Colonic mucosa (tissue), 4 donors: Measurements from ENCODE around the gene THSD7A. TPM values are rescaled to one million over a fixed set of nuclear protein-coding genes. Genes with fewer than 3 reads are reported as not detected.

Experiments
- DNase-seq: peaks from one replicate; pipeline ENCODE4 v3.0.0-alpha.2; 2020
- H3K27ac ChIP-seq: fragments of 200-600 bp; one replicate; pipeline ENCODE4 v1.8.0; 2021
- H3K27me3 ChIP-seq: fragments of 200-600 bp; one replicate; pipeline ENCODE4 v1.8.0; 2021
- H3K36me3 ChIP-seq: fragments of 200-600 bp; one replicate; pipeline ENCODE4 v1.8.0; 2021
- H3K4me1 ChIP-seq: fragments of 200-600 bp; one replicate; pipeline ENCODE4 v1.8.0; 2021; ENCODE audit warnings: mild to moderate bottlenecking
- H3K4me3 ChIP-seq: fragments of 200-600 bp; one replicate; pipeline ENCODE4 v1.8.0; 2021
- H3K9ac ChIP-seq, 2 donors: one replicate each; pipeline ENCODE4 v1.7.0; 2013; ENCODE audit warnings: control low read depth in 2 of 2, low read depth in 2 of 2, low read length in 2 of 2
- H3K9me3 ChIP-seq: fragments of 200-600 bp; one replicate; pipeline ENCODE4 v1.8.0; 2021
- intact Hi-C: fragments of 100-400 bp; cut with DNase I; formaldehyde crosslinking; loops from one replicate; pipeline ENCODE4 v1.14.1; 2022
- total RNA-seq, 2 donors: library from RNA; stranded (reverse); fragmentation: NEBNext Ultra II Directional in 1 of 2; extraction: Animal tissue kit (Norgen Biotek cat#: 25700) in 1 of 2; gene quantifications; one replicate each; pipeline ENCODE4 v1.2.1, GENCODE V29; 2021
- TF ChIP-seq, protein P1 (sequence below): fragments of 200-600 bp; IDR thresholded peaks from one replicate; pipeline ENCODE4 v1.8.0; 2022; ENCODE audit warnings: antibody characterized with exemption, mild to moderate bottlenecking
- donor health status: healthy.
- donor health status: DM: no; HTN: no; CAD: no.
- donor health status: DM: no; HTN: no; CAD: no.

Gene THSD7A
- total RNA-seq, 2 donors from 2014 or later: 2.1 to 2.3 TPM

DNA sequence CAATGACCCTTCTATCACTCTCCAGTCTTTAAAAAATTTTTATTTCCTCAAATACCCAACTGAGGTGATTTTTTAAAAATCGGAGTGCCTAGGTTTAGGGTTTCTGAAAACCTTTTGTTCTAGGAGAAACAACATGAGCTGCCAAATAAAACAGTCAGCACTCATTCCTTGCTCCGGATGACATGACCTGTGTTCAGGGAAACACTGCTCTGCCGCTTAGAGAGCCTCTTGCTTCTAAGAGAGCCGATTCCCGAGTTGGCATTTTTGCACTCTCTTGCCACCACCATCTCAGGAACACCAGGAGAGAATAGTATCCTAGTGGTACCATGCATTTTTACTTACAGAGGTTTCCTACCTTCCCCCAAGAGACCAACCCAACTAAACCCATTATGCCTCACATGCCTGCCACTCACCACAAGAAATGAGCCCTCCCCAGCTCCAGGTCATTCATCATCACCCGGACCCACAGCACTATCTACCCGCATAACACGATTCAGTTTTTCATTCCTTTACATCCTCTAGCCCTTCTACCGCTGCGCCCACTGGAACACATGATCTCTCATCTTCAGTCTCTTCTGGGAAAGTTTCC is 365.4 kb downstream of the THSD7A start:
- H3K9me3 ChIP-seq: no peaks in the 10 kb centered on the region
- H3K4me1 ChIP-seq: no peaks in the 10 kb centered on the region
- no peak overlapping the region for H3K27ac ChIP-seq
- no peak for DNase-seq
- intact Hi-C loops: no loop called here
- no peaks in the 10 kb centered on the region for H3K36me3 ChIP-seq
- H3K27me3 ChIP-seq: no peaks in the 10 kb centered on the region
- TF ChIP-seq, protein P1, sequence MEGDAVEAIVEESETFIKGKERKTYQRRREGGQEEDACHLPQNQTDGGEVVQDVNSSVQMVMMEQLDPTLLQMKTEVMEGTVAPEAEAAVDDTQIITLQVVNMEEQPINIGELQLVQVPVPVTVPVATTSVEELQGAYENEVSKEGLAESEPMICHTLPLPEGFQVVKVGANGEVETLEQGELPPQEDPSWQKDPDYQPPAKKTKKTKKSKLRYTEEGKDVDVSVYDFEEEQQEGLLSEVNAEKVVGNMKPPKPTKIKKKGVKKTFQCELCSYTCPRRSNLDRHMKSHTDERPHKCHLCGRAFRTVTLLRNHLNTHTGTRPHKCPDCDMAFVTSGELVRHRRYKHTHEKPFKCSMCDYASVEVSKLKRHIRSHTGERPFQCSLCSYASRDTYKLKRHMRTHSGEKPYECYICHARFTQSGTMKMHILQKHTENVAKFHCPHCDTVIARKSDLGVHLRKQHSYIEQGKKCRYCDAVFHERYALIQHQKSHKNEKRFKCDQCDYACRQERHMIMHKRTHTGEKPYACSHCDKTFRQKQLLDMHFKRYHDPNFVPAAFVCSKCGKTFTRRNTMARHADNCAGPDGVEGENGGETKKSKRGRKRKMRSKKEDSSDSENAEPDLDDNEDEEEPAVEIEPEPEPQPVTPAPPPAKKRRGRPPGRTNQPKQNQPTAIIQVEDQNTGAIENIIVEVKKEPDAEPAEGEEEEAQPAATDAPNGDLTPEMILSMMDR: no peak
- H3K9ac ChIP-seq: no peak overlapping the region
- H3K4me3 ChIP-seq: no peak overlapping the region

DNA sequence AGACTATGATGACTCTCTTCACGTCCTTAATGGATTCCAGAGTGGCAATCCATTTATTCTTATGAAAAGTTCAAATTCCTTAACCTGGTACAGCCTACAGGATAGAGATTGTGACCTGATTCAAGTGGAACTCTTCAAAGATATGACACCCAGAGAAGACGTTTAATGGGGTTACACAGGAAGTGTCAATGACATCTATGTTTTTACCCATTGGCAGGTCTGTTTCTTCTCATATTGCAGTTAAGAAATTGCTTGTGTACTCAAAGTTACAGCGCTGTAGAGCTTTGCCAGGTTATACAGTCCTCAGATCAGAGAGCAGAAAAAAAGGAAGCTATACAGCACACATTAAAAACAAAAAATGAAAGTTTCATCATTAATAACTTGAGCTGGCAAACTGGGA is 367.4 kb downstream of the THSD7A start:
- Histone ChIP-seq H3K27me3 (no peaks in the 10 kb centered on the region), H3K36me3 (no peaks in the 10 kb centered on the region), H3K9me3 (no peaks in the 10 kb centered on the region), H3K4me3 (no peak overlapping the region), H3K4me1 (no peaks in the 10 kb centered on the region), H3K27ac (no peak overlapping the region), H3K9ac (no peak overlapping the region)
- TF ChIP-seq, protein P1: no peak
- intact Hi-C loops: no loop called here
- no peak for DNase-seq

DNA sequence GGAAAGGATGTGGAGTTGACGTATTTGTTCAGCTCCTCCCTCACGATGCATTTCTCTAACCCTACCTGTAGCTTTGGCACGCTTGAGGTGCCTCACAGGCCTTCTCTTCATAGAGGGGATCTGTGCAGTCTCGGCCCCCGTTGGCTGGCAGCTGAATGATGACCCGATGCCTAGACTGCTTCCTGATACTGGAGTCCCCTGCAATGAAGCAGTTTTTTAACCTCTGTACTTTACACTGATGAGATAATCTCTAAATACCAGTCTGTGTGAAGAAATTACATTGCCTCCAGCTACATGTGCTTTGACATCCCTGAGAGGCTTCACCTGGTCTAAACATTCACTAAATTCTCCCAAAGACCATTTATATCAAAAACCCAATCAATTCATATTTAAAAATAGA is 370.1 kb downstream of the THSD7A start:
- H3K36me3 ChIP-seq: no peaks in the 10 kb centered on the region
- TF ChIP-seq, protein P1: no peak
- no peaks in the 10 kb centered on the region for H3K4me1 ChIP-seq
- H3K9me3 ChIP-seq: no peaks in the 10 kb centered on the region
- no peak for DNase-seq
- intact Hi-C loops: no loop called here
- H3K27me3 ChIP-seq: no peaks in the 10 kb centered on the region
- no peak overlapping the region for H3K9ac ChIP-seq
- H3K4me3 ChIP-seq: no peak overlapping the region
- H3K27ac ChIP-seq: no peak overlapping the region

DNA sequence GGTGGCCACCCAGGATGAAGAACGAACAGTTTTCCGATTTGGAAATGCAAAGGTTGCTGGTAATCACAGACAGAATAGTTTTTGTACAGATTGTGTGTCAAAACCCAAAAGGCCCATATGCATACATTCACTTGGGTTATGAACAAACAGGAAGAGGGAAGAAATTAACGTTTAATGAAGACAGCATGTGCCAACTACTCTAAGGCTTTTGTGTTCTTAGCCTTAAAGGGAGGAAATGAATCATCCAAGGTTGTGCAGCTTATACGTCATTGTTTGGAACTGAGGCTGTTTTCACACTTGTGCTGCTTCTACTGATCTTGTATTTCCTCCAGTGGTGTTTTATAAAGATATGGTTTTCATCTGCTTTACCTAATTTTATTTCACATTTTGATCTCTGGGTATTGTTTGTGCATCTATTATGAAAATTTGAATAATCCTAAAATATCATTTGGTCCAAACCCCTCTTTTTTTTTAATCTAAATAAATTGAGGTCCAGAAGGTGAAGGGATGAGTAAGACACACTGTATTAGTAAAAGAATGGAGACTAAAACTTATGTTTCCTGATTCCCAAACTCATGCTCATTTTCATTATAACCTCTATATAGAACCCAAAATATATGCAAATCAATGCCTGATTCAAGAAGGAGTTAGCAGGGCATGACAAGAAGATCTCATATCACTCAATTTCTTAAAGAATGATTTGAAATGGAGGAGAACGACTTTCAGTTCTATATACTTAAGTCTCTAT is 373.1 kb downstream of the THSD7A start:
- intact Hi-C loops: no loop called here
- H3K27me3 ChIP-seq: no peaks in the 10 kb centered on the region
- no peak overlapping the region for H3K4me3 ChIP-seq
- TF ChIP-seq, protein P1: no peak
- no peak overlapping the region for H3K9ac ChIP-seq
- H3K36me3 ChIP-seq: no peaks in the 10 kb centered on the region
- DNase-seq: no peak
- no peaks in the 10 kb centered on the region for H3K9me3 ChIP-seq
- no peaks in the 10 kb centered on the region for H3K4me1 ChIP-seq
- H3K27ac ChIP-seq: no peak overlapping the region

DNA sequence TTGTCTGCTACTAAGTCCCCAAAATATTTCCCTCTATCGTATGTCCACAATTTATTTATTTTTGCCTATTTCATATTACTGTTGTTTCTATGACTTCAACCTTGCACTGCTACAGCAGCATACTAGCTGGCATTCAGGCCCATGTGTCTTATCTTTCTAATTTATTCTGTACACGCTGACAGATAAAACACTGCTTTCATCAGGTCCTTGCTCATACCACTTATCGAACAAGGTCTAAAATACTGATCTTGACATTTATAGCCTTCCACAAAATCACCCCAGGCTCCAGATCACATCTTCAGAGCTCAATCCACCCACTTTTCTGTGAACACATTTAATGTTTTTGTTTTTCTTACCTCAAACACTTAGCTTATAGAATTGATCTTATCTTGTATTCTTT is 374.6 kb downstream of the THSD7A start:
- TF ChIP-seq, protein P1: no peak
- no peak overlapping the region for H3K9ac ChIP-seq
- H3K4me3 ChIP-seq: no peak overlapping the region
- H3K9me3 ChIP-seq: no peaks in the 10 kb centered on the region
- H3K27ac ChIP-seq: no peak overlapping the region
- H3K27me3 ChIP-seq: no peaks in the 10 kb centered on the region
- no peak for DNase-seq
- H3K36me3 ChIP-seq: no peaks in the 10 kb centered on the region
- H3K4me1 ChIP-seq: no peaks in the 10 kb centered on the region
- intact Hi-C loops: no loop called here
